Osteoblast (primary cell): ENCODE measurements around the gene KIR2DL3. TPM values are rescaled to one million over a fixed set of nuclear protein-coding genes. Genes with fewer than 3 reads are reported as not detected.
"Not testable (repeated sequence)": the region's sequence is repeated elsewhere in the genome, so short reads cannot be mapped to it uniquely, and the experiment has no call there.

ENCODE experiments used
- DNase-seq: peaks from one replicate; pipeline ENCODE4 v3.0.0; 2011; ENCODE audit warnings: low spot score, mixed read lengths; ENCODE audit not compliant: insufficient read length; ENCODE audit errors: missing footprints
- H2AFZ ChIP-seq: 2 replicates; pipeline ENCODE4 v1.6.0; 2011; ENCODE audit warnings: mild to moderate bottlenecking, low read length
- H3K27ac ChIP-seq: 2 replicates; pipeline ENCODE4 v1.5.1; 2011; ENCODE audit warnings: mild to moderate bottlenecking, low read depth, low read length, moderate library complexity
- H3K27me3 ChIP-seq: 2 replicates; pipeline ENCODE4 v1.6.0; 2012; ENCODE audit warnings: mild to moderate bottlenecking, control low read depth, inconsistent platforms, low read length, moderate library complexity; ENCODE audit not compliant: insufficient read depth
- H3K36me3 ChIP-seq: 2 replicates; pipeline ENCODE4 v1.5.1; 2011; ENCODE audit warnings: mild to moderate bottlenecking, low read length, control low read depth, moderate library complexity; ENCODE audit not compliant: insufficient read depth
- H3K4me1 ChIP-seq: 2 replicates; pipeline ENCODE4 v1.5.1; 2011; ENCODE audit warnings: mild to moderate bottlenecking, low read length, control low read depth, moderate library complexity; ENCODE audit not compliant: insufficient read depth
- H3K4me2 ChIP-seq: 2 replicates; pipeline ENCODE4 v1.6.0; 2011; ENCODE audit warnings: mild to moderate bottlenecking, low read length; ENCODE audit not compliant: insufficient read depth
- H3K4me3 ChIP-seq: fragments of 200-600 bp; sonication (generic); 3 replicates; pipeline ENCODE4 v1.5.1; 2012; ENCODE audit warnings: mild to moderate bottlenecking, low read length, inconsistent platforms; ENCODE audit not compliant: insufficient read depth
- H3K79me2 ChIP-seq: 2 replicates; pipeline ENCODE4 v1.6.0; 2012; ENCODE audit warnings: mild to moderate bottlenecking, low read length, control low read depth, inconsistent platforms; ENCODE audit not compliant: insufficient read depth
- H3K9me3 ChIP-seq: 2 replicates; pipeline ENCODE4 v1.5.1; 2011; ENCODE audit warnings: low read depth, low read length, control low read depth
- H4K20me1 ChIP-seq: 2 replicates; pipeline ENCODE4 v1.6.0; 2012; ENCODE audit warnings: mild to moderate bottlenecking, low read length, control low read depth; ENCODE audit not compliant: insufficient read depth
- CTCF ChIP-seq: IDR thresholded peaks from 2 replicates; pipeline ENCODE4 v1.5.1; 2011; ENCODE audit warnings: mild to moderate bottlenecking, low read depth, low read length, moderate library complexity; ENCODE audit errors: extremely low read depth
- total RNA-seq: library from RNA; depleted of rRNA; stranded (reverse); fragments of >200 nt; gene quantifications from 2 replicates; pipeline ENCODE4 v1.2.3, GENCODE V29; 2012

Gene KIR2DL3
- total RNA-seq, 1 donor, result not detected

DNA sequence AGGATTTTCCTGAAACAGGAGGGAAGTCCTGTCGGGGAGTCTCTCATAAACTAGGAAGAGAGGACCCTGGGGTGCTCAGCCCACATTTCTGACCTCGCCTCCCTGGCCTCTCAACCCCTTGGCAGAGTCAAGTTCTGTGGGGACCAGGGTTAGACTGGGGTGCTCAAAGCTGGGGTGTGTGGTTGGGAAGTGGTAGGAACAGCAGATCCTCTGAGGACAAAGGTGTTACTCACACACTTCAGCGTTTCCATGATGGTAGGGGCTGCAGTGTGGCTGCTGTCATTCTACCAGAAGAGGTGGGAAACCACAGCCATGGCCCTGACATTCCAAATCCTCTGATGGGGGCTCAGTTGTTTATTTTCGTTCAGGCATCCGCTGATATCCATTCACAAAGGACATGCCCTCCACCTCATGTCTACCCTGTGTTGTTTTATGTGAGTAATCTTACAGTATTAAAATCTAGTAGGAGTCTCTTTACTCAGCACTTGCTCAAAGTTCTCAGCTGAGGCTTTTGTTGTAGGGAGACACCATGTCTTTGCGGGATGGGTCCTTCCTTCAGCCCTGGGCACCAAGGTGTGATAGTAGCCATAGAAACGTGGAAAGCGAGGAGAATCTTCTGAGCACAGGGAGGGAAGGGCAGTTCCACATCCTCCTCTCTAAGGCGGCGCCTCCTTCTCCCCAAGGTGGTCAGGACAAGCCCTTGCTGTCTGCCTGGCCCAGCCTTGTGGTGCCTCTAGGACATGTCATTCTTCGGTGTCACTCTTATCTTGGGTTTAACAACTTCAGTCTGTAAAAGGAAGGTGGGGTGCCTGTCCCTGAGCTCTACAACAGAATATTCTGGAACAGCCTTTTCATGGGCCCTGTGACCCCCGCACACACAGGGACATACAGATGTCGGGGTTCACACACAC, 1.5 kb downstream of the KIR2DL3 start:
- no peaks in the 10 kb centered on the region for H3K4me1 ChIP-seq
- no peak for DNase-seq
- H3K4me2 ChIP-seq, result no peak overlapping the region
- H3K36me3 ChIP-seq, result no peaks in the 10 kb centered on the region
- H3K4me3 ChIP-seq, result no peak overlapping the region
- H2AFZ ChIP-seq, result no peak overlapping the region
- no peaks in the 10 kb centered on the region for H3K79me2 ChIP-seq
- H3K27ac ChIP-seq, result no peak overlapping the region
- TF ChIP-seq CTCF, result no peak
- no peaks in the 10 kb centered on the region for H4K20me1 ChIP-seq
- H3K27me3 ChIP-seq, result no peaks in the 10 kb centered on the region
- H3K9me3 ChIP-seq, result no peaks in the 10 kb centered on the region

DNA sequence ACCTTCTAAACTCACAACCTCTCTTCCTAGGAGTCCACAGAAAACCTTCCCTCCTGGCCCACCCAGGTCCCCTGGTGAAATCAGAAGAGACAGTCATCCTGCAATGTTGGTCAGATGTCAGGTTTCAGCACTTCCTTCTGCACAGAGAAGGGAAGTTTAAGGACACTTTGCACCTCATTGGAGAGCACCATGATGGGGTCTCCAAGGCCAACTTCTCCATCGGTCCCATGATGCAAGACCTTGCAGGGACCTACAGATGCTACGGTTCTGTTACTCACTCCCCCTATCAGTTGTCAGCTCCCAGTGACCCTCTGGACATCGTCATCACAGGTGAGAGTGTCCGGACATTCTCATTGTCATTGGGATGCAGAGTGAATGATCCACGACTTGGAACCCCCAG, 3.6 kb downstream of the KIR2DL3 start:
- not testable (repeated sequence) for H3K27me3 ChIP-seq, H4K20me1 ChIP-seq, H3K4me3 ChIP-seq, H2AFZ ChIP-seq, H3K79me2 ChIP-seq, H3K27ac ChIP-seq, DNase-seq, H3K9me3 ChIP-seq, H3K4me2 ChIP-seq, H3K4me1 ChIP-seq, H3K36me3 ChIP-seq

GRCh38 chr19:54744080-54744479, 5.8 kb downstream of the KIR2DL3 start:
- H3K79me2 ChIP-seq, result not testable (repeated sequence)

GRCh38 chr19:54747614-54748322, 9.5 kb downstream of the KIR2DL3 start:
- H3K27ac ChIP-seq, H3K9me3 ChIP-seq, H3K4me3 ChIP-seq, H3K79me2 ChIP-seq, H3K4me1 ChIP-seq, H4K20me1 ChIP-seq, H2AFZ ChIP-seq, H3K4me2 ChIP-seq, DNase-seq, H3K27me3 ChIP-seq, H3K36me3 ChIP-seq: not testable (repeated sequence)

More at GRCh38 chr19:54744080-54744479, 5.8 kb downstream of the KIR2DL3 start:
- DNase-seq, H3K27ac ChIP-seq, H3K4me3 ChIP-seq, H3K9me3 ChIP-seq, H3K27me3 ChIP-seq, H2AFZ ChIP-seq, H3K4me2 ChIP-seq, H4K20me1 ChIP-seq, H3K36me3 ChIP-seq, H3K4me1 ChIP-seq: not testable (repeated sequence)

DNA sequence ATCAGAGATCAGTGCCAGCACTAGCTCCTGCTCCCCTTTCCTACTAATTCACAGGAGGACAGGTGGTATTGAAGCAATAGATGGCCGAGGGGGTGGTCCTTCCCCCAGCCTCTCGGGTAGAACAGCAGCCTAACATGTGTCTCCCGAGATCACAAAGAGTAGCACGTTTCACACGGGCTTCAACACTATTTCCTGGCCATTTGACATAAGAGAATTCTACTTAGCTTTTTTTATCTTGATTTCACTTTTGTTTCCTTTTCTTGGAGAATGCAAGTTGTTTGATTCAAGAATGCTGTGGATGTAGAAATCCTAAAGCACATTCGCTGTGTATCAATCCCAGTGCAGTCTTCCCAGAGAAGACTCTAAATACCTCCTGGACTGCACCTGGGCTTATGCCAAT, 12.0 kb downstream of the KIR2DL3 start:
- not testable (repeated sequence) for H3K27ac ChIP-seq, DNase-seq, H3K9me3 ChIP-seq, H3K27me3 ChIP-seq, H3K4me3 ChIP-seq, H3K4me2 ChIP-seq, H2AFZ ChIP-seq, H3K79me2 ChIP-seq, H3K36me3 ChIP-seq, H4K20me1 ChIP-seq, H3K4me1 ChIP-seq

GRCh38 chr19:54756204-54757110, 18.1 kb downstream of the KIR2DL3 start:
- H3K79me2 ChIP-seq, H3K36me3 ChIP-seq, H3K9me3 ChIP-seq, H3K27me3 ChIP-seq, H4K20me1 ChIP-seq, H3K4me2 ChIP-seq, DNase-seq, H2AFZ ChIP-seq, H3K4me3 ChIP-seq, H3K4me1 ChIP-seq, H3K27ac ChIP-seq: not testable (repeated sequence)

DNA sequence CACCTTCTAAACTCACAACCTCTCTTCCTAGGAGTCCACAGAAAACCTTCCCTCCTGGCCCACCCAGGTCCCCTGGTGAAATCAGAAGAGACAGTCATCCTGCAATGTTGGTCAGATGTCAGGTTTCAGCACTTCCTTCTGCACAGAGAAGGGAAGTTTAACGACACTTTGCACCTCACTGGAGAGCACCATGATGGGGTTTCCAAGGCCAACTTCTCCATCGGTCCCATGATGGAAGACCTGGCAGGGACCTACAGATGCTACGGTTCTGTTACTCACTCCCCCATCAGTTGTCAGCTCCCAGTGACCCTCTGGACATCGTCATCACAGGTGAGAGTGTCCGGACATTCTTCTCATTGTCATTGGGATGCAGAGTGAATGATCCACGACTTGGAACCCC, 20.3 kb downstream of the KIR2DL3 start:
- H2AFZ ChIP-seq, H3K36me3 ChIP-seq, H3K27ac ChIP-seq, H3K27me3 ChIP-seq, H4K20me1 ChIP-seq, H3K4me1 ChIP-seq, H3K4me3 ChIP-seq, H3K79me2 ChIP-seq, H3K4me2 ChIP-seq, H3K9me3 ChIP-seq, DNase-seq: not testable (repeated sequence)
